Right atrium auricular region (tissue), 2 donors: ENCODE results near the gene NDFIP2. TPM values are rescaled to one million over a fixed set of nuclear protein-coding genes. Genes with fewer than 3 reads are reported as not detected.

Experiments used
- DNase-seq: peaks from one replicate; pipeline ENCODE4 v3.0.0-alpha.2; 2019; ENCODE audit warnings: low spot score
- H3K27ac ChIP-seq, 2 donors: fragments of 200-600 bp; sonication (generic); 1 replicate in 1 of 2; 2 replicates in 1 of 2; pipeline ENCODE4 v1.5.1; 2016 to 2019
- H3K27me3 ChIP-seq, 2 donors: fragments of 200-600 bp; sonication (generic); one replicate each; pipeline versions ENCODE4 v1.5.1 to v1.6.0; 2017 to 2019
- H3K36me3 ChIP-seq: fragments of 200-600 bp; sonication (generic); one replicate; pipeline ENCODE4 v1.5.1; 2016
- H3K4me1 ChIP-seq, 2 donors: fragments of 200-600 bp; sonication (generic); one replicate each; pipeline versions ENCODE4 v1.5.1 to v1.6.0; 2017 to 2019
- H3K4me3 ChIP-seq, 2 donors: fragments of 200-600 bp; sonication (generic); 1 replicate in 1 of 2; 2 replicates in 1 of 2; pipeline ENCODE4 v1.5.1; 2017 to 2019; ENCODE audit warnings: mild to moderate bottlenecking in 1 of 2, moderate library complexity in 1 of 2
- H3K9me3 ChIP-seq, 2 donors: fragments of 200-600 bp; sonication (generic); one replicate each; pipeline ENCODE4 v1.5.1; 2019
- CTCF ChIP-seq, 2 donors: fragments of 200-600 bp; sonication (generic); IDR thresholded peaks; one replicate each; pipeline ENCODE4 v1.5.1; 2019; ENCODE audit warnings: antibody characterized with exemption in 2 of 2
- total RNA-seq, 2 donors: library from RNA; depleted of rRNA; stranded (reverse); fragments of >200 nt; gene quantifications; one replicate each; pipeline ENCODE4 v1.1.0, GENCODE V29; 2016

NDFIP2 gene
- total RNA-seq, 2 donors from 2014 or later, result 27.8 to 29.0 TPM

- Histone ChIP-seq H3K36me3 (no peaks in the 10 kb centered on the region), H3K4me1 (no peaks in the 10 kb centered on the region), H3K9me3 (peaks cover 0 to 3% of the 10 kb centered on the region in 2 donors), H3K27ac (no peak overlapping the region), H3K27me3 (no peaks in the 10 kb centered on the region), H3K4me3 (no peak overlapping the region)
- DNase-seq, result no peak
- no peak for TF ChIP-seq CTCF (IDR thresholded peaks at IDR 0.05)
These were observed 123.8 kb downstream of the NDFIP2 start for GRCh38 chr13:79604752-79605151.

Other genes with a start within 250 kb of the NDFIP2 start
- 10 to 100 TPM; 19.0 to 19.1 TPM for gene RBM26, start 74.9 kb upstream of the NDFIP2 start, total RNA-seq